GM12801 (cell line): ENCODE data around the gene DIPK1B.

Experiments
- CTCF ChIP-seq: IDR thresholded peaks from one replicate; pipeline ENCODE4 v1.5.1; 2011; ENCODE audit warnings: control low read depth; ENCODE audit not compliant: insufficient read length; ENCODE audit errors: extremely low read depth

DIPK1B gene

GRCh38 chr9:136686534-136686793 is 25.9 kb upstream of the DIPK1B start:
- TF ChIP-seq CTCF: no peak

DNA sequence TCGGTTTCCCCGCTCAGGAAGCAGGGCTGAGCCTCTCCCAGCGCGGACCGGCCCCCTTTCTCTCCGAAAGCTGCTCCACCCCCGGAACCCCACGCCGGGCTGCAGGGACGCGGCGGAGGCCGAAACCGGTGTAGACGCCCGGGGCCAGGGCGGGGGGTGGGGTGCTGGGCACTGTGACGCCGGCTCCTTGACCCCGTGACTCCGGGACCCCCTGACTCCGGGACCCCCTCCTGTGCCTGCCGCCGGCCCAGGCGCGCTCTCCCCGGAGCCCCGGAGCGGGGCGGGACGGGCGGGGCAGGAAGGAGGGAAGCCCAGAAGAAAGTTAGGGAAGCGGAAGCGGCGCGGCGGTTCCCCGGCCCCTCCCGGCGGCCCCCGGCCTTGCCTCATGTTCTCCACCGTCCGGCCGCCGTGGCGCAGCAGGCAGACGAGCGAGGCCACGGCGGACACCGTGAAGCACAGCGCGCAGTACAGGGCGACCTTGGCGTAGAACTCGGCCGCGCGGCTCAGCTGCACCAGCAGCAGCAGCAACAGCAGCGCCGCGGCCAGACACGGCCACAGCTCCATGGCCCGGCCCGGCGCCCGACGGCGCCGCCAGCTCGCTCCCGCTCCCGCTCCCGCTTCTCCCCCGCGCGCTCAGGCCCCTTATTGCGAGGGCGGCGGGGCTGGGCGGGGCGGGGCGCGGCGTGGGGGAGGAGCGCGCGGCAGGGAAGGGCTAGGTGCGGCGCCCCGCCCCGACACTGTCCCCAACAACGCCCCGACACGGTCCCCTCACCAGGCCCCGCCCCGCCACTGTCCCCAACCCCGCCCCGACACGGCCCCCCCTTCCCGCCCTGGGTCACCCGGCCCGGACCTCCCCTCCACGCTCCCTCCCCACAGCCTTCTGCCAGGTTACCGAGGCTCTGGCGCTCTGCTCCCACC is 25.3 kb upstream of the DIPK1B start, which contains the start of gene AGPAT2:
Gene AGPAT2 (minus strand): TSS at position 664 of the 918 bp plus-strand sequence. CDS start 100 bp downstream, at position 564.
- TF ChIP-seq CTCF: no peak

DNA sequence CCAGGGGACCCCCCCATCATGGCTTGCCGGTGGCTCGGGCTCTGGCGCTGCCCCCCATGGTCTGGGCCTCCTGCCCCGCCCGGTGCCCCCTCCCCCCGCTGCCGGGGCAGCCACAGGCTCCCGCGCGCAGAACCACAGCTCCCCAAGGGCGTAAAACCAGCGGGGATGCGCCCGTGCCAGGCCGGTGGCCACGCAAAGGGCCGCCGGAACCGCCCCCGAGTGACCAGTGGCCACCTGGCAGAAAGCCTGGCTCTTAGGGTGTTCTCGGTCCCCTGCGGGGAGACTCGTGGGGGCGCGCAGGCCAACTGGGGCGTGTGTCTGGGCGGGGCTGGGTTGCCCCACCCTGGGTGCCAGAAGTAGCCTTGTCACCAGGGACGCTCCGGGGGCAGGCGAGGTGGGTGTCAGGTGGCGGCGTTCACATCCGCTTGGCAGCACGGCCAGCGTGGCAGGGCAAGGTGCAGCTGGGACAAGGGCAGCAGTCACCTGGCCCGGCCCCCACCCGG is 24.6 kb upstream of the DIPK1B start:
- no peak for TF ChIP-seq CTCF

GRCh38 chr9:136688274-136689107 is 23.9 kb upstream of the DIPK1B start:
- TF ChIP-seq CTCF: no peak

- no peak for TF ChIP-seq CTCF
Measured at GRCh38 chr9:136689108-136689460, 23.3 kb upstream of the DIPK1B start.

GRCh38 chr9:136690104-136690805 is 22.1 kb upstream of the DIPK1B start:
- TF ChIP-seq CTCF: no peak

DNA sequence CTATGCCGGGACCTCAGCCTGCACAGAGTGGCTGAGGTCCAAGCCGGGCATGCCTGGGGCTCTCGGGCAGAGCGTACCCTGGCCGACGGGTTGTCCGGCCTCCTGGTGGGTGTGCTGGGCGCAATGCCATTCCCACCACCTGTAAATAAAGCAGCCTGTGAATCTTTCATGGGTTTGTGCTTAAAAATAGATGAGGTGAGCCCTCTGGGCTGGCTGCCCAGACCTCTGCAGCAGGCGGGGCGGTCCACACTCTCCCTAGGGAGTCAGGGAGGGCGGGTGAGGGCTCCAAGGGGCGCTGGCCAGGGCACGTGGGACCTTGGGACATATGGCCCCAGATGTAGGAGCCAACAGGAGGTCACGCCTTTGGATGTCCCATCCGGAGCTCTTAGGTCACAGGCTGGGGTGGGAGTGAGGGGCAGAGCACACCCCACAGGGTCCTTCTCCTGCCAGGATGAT is 21.5 kb upstream of the DIPK1B start:
- TF ChIP-seq CTCF: no peak
